ENCODE measurements around the gene MIPOL1. TPM values are rescaled to one million over a fixed set of nuclear protein-coding genes. Genes with fewer than 3 reads are reported as not detected.
"Not testable (repeated sequence)": the region's sequence is repeated elsewhere in the genome, so short reads cannot be mapped to it uniquely, and the experiment has no call there.

The MIPOL1 gene
- total RNA-seq, 1 donor from 2014 or later: 8.9 TPM

- no peak overlapping the region for H3K4me3 ChIP-seq
- H3K27ac ChIP-seq (replicated peaks): no peak overlapping the region
- H3K36me3 ChIP-seq: no peaks in the 10 kb centered on the region
- no peak for TF ChIP-seq CTCF (IDR thresholded peaks at IDR 0.05; ENCODE audit: borderline replicate concordance)
- DNase-seq: no peak
- H3K4me1 ChIP-seq: no peaks in the 10 kb centered on the region
- no peaks in the 10 kb centered on the region for H3K27me3 ChIP-seq (ENCODE audit: low read depth)
- intact Hi-C loops (cut with micrococcal nuclease): no loop called here
- H3K9me3 ChIP-seq (replicated peaks): no peaks in the 10 kb centered on the region
Measured at GRCh38 chr14:37546621-37547447, 349.1 kb downstream of the MIPOL1 start.

GRCh38 chr14:37550511-37550910 is 352.8 kb downstream of the MIPOL1 start:
- H3K27ac ChIP-seq (replicated peaks): no peak overlapping the region
- TF ChIP-seq CTCF (IDR thresholded peaks at IDR 0.05; ENCODE audit: borderline replicate concordance): no peak
- H3K27me3 ChIP-seq (ENCODE audit: low read depth): no peaks in the 10 kb centered on the region
- peaks cover 22% of the 10 kb centered on the region for H3K9me3 ChIP-seq (replicated peaks)
- intact Hi-C loops (cut with micrococcal nuclease): no loop called here
- no peak overlapping the region for H3K4me3 ChIP-seq
- DNase-seq: no peak
- peaks cover 5% of the 10 kb centered on the region for H3K36me3 ChIP-seq
- no peaks in the 10 kb centered on the region for H3K4me1 ChIP-seq

- Histone ChIP-seq H3K4me1 (no peaks in the 10 kb centered on the region), H3K4me3 (no peak overlapping the region), H3K36me3 (peaks cover 5% of the 10 kb centered on the region), H3K27ac (replicated peaks) (no peak overlapping the region), H3K9me3 (replicated peaks) (peaks cover 22% of the 10 kb centered on the region), H3K27me3 (ENCODE audit: low read depth) (no peaks in the 10 kb centered on the region)
- no peak for TF ChIP-seq CTCF (IDR thresholded peaks at IDR 0.05; ENCODE audit: borderline replicate concordance)
- DNase-seq: no peak
- intact Hi-C loops (cut with micrococcal nuclease): no loop called here
Measured at GRCh38 chr14:37551119-37551518, 353.4 kb downstream of the MIPOL1 start.

GRCh38 chr14:37553935-37554550 is 356.3 kb downstream of the MIPOL1 start:
- DNase-seq: no peak
- intact Hi-C loops (cut with micrococcal nuclease): no loop called here
- Histone ChIP-seq H3K4me3 (no peak overlapping the region), H3K27me3 (ENCODE audit: low read depth) (no peaks in the 10 kb centered on the region), H3K4me1 (no peaks in the 10 kb centered on the region), H3K36me3 (peaks cover 5% of the 10 kb centered on the region), H3K27ac (replicated peaks) (no peak overlapping the region), H3K9me3 (replicated peaks) (peaks cover 32% of the 10 kb centered on the region)
- no peak for TF ChIP-seq CTCF (IDR thresholded peaks at IDR 0.05; ENCODE audit: borderline replicate concordance)

- DNase-seq; H3K4me1 ChIP-seq; intact Hi-C loops (cut with micrococcal nuclease); H3K36me3 ChIP-seq; H3K4me3 ChIP-seq; H3K27me3 ChIP-seq (ENCODE audit: low read depth); H3K27ac ChIP-seq (replicated peaks): not testable (repeated sequence)
- peaks cover 32% of the 10 kb centered on the region for H3K9me3 ChIP-seq (replicated peaks)
Measured at GRCh38 chr14:37555596-37555995, 357.9 kb downstream of the MIPOL1 start.

- no peaks in the 10 kb centered on the region for H3K4me1 ChIP-seq
- DNase-seq: no peak
- TF ChIP-seq CTCF (IDR thresholded peaks at IDR 0.05; ENCODE audit: borderline replicate concordance): no peak
- H3K4me3 ChIP-seq: no peak overlapping the region
- intact Hi-C loops (cut with micrococcal nuclease): no loop called here
- no peak overlapping the region for H3K27ac ChIP-seq (replicated peaks)
- no peaks in the 10 kb centered on the region for H3K36me3 ChIP-seq
- no peaks in the 10 kb centered on the region for H3K27me3 ChIP-seq (ENCODE audit: low read depth)
- peaks cover 17% of the 10 kb centered on the region for H3K9me3 ChIP-seq (replicated peaks)
Measured at GRCh38 chr14:37558740-37559139, 361.0 kb downstream of the MIPOL1 start.
